HepG2 (cell line): Measurements from ENCODE around the gene JMJD7. TPM values are rescaled to one million over a fixed set of nuclear protein-coding genes. Genes with fewer than 3 reads are reported as not detected.

Experiments used
- AFF4 ChIP-seq: sonication (generic); formaldehyde crosslinking; IDR thresholded peaks from 2 replicates; pipeline ENCODE4 v1.4.0; 2020; ENCODE audit warnings: missing genetic modification reagents
- ATF6 ChIP-seq: sonication (generic); formaldehyde crosslinking; conservative IDR thresholded peaks from 2 replicates; pipeline ENCODE4 v1.4.0; 2020; ENCODE audit warnings: missing genetic modification reagents
- IRF2 ChIP-seq: IDR thresholded peaks from 2 replicates; pipeline ENCODE4 v1.6.1; 2018; ENCODE audit warnings: missing genetic modification reagents, missing compliant biosample characterization
- JUNB ChIP-seq: sonication (generic); formaldehyde crosslinking; IDR thresholded peaks from 2 replicates; pipeline ENCODE4 v1.8.0; 2022; ENCODE audit warnings: missing genetic modification reagents, mild to moderate bottlenecking, borderline replicate concordance
- NR0B2 ChIP-seq: sonication (generic); formaldehyde crosslinking; IDR thresholded peaks from 2 replicates; pipeline ENCODE4 v1.4.0; 2020; ENCODE audit warnings: mild to moderate bottlenecking, missing genetic modification reagents
- THRA ChIP-seq: sonication (generic); formaldehyde crosslinking; IDR thresholded peaks from 2 replicates; pipeline ENCODE4 v1.4.0; 2020; ENCODE audit warnings: missing genetic modification reagents, borderline replicate concordance
- polyA plus RNA-seq, 8 experiments: library from polyadenylated mRNA; depleted of rRNA in 3 of 8; stranded (reverse) in 7 of 8; unstranded in 1 of 8; fragments of >200 nt; fragmentation: Illumina TruSeq in 4 of 8; extraction: Trizol in 4 of 8; gene quantifications; 2 replicates each; pipeline versions ENCODE4 v1.2.1 to v1.2.3, GENCODE V29; 2011 to 2016; ENCODE audit warnings: low read depth in 4 of 8, missing spikeins in 1 of 8, mixed read lengths in 1 of 8; ENCODE audit not compliant: insufficient read depth in 1 of 8
- total RNA-seq, 5 experiments: library from RNA; depleted of rRNA; stranded (reverse); fragments of >200 nt; fragmentation: Illumina TruSeq; extraction: Trizol; gene quantifications; 2 replicates each; pipeline ENCODE4 v1.2.3, GENCODE V29; 2016; ENCODE audit warnings: low read depth in 1 of 5

The JMJD7 gene
- total and polyA plus RNA-seq, 2 of the 13 experiments (the other 11 are each of a cell fraction or from before 2014, with no cell fraction given): 6.4 to 7.1 TPM

GRCh38 chr15:41872166-41872747, 44.4 kb downstream of the JMJD7 start (continued):
- no peak for TF ChIP-seq NR0B2
- TF ChIP-seq IRF2 (CRISPR knock-in tag): no peak
- TF ChIP-seq JUNB (CRISPR knock-in tag): no peak
- TF ChIP-seq ATF6 (CRISPR knock-in tag): no peak
- TF ChIP-seq AFF4 (CRISPR knock-in tag): no peak
- no peak for TF ChIP-seq THRA (CRISPR knock-in tag)
- TF ChIP-seq, all 625 proteins: peak for 0
